ENCODE data around the gene ZBED4. TPM values are rescaled to one million over a fixed set of nuclear protein-coding genes. Genes with fewer than 3 reads are reported as not detected.

The ZBED4 gene
- total and polyA plus RNA-seq, 2 experiments from 2014 or later = 8.5 to 31.9 TPM

DNA sequence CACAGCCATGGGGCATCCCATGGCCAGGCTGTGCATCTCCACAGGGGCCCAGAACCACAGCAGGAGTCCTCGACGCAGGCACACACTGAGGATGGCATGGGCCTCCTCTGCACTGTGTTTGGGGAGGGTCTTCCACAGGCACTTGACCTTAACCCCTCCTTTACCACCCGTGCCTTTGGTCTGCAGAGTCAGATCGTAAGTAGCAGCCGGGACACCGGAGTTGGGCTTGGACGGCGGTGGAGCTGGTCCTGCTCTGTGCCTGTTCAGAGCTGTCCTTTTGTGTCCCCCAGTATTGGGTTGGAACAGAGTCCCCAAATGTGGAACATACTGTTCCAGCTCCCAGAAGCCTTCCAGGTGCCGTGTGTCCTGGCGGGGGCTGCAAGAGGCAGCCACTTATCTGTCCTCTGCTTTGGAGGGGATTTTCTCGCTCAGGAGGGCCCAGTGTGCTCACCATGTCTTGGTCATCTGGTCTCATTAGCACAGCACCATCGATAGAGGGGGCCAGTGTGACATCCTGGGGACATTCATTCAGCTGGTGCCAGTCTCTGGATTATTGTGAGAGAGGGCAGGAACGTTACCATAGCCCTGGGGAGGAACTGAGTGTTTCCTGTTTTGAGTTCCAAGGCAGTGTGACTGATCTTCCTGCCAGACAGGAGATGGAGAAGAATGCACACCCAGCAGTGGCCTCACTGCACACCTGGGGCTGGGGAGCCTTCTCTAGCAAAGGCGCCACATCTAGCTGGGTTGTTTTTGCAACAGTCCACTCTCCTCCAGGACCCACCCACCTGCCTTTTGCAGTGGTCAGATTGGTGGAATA lies 77.2 kb downstream of the ZBED4 start (continued):
- TF ChIP-seq, protein P1, sequence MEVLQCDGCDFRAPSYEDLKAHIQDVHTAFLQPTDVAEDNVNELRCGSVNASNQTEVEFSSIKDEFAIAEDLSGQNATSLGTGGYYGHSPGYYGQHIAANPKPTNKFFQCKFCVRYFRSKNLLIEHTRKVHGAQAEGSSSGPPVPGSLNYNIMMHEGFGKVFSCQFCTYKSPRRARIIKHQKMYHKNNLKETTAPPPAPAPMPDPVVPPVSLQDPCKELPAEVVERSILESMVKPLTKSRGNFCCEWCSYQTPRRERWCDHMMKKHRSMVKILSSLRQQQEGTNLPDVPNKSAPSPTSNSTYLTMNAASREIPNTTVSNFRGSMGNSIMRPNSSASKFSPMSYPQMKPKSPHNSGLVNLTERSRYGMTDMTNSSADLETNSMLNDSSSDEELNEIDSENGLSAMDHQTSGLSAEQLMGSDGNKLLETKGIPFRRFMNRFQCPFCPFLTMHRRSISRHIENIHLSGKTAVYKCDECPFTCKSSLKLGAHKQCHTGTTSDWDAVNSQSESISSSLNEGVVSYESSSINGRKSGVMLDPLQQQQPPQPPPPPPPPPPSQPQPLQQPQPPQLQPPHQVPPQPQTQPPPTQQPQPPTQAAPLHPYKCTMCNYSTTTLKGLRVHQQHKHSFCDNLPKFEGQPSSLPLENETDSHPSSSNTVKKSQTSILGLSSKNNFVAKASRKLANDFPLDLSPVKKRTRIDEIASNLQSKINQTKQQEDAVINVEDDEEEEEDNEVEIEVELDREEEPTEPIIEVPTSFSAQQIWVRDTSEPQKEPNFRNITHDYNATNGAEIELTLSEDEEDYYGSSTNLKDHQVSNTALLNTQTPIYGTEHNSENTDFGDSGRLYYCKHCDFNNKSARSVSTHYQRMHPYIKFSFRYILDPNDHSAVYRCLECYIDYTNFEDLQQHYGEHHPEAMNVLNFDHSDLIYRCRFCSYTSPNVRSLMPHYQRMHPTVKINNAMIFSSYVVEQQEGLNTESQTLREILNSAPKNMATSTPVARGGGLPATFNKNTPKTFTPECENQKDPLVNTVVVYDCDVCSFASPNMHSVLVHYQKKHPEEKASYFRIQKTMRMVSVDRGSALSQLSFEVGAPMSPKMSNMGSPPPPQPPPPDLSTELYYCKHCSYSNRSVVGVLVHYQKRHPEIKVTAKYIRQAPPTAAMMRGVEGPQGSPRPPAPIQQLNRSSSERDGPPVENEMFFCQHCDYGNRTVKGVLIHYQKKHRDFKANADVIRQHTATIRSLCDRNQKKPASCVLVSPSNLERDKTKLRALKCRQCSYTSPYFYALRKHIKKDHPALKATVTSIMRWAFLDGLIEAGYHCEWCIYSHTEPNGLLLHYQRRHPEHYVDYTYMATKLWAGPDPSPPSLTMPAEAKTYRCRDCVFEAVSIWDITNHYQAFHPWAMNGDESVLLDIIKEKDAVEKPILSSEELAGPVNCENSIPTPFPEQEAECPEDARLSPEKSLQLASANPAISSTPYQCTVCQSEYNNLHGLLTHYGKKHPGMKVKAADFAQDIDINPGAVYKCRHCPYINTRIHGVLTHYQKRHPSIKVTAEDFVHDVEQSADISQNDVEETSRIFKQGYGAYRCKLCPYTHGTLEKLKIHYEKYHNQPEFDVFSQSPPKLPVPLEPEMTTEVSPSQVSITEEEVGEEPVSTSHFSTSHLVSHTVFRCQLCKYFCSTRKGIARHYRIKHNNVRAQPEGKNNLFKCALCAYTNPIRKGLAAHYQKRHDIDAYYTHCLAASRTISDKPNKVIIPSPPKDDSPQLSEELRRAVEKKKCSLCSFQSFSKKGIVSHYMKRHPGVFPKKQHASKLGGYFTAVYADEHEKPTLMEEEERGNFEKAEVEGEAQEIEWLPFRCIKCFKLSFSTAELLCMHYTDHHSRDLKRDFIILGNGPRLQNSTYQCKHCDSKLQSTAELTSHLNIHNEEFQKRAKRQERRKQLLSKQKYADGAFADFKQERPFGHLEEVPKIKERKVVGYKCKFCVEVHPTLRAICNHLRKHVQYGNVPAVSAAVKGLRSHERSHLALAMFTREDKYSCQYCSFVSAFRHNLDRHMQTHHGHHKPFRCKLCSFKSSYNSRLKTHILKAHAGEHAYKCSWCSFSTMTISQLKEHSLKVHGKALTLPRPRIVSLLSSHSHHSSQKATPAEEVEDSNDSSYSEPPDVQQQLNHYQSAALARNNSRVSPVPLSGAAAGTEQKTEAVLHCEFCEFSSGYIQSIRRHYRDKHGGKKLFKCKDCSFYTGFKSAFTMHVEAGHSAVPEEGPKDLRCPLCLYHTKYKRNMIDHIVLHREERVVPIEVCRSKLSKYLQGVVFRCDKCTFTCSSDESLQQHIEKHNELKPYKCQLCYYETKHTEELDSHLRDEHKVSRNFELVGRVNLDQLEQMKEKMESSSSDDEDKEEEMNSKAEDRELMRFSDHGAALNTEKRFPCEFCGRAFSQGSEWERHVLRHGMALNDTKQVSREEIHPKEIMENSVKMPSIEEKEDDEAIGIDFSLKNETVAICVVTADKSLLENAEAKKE (CRISPR knock-in tag; IDR thresholded peaks at IDR 0.05) = no peak

DNA sequence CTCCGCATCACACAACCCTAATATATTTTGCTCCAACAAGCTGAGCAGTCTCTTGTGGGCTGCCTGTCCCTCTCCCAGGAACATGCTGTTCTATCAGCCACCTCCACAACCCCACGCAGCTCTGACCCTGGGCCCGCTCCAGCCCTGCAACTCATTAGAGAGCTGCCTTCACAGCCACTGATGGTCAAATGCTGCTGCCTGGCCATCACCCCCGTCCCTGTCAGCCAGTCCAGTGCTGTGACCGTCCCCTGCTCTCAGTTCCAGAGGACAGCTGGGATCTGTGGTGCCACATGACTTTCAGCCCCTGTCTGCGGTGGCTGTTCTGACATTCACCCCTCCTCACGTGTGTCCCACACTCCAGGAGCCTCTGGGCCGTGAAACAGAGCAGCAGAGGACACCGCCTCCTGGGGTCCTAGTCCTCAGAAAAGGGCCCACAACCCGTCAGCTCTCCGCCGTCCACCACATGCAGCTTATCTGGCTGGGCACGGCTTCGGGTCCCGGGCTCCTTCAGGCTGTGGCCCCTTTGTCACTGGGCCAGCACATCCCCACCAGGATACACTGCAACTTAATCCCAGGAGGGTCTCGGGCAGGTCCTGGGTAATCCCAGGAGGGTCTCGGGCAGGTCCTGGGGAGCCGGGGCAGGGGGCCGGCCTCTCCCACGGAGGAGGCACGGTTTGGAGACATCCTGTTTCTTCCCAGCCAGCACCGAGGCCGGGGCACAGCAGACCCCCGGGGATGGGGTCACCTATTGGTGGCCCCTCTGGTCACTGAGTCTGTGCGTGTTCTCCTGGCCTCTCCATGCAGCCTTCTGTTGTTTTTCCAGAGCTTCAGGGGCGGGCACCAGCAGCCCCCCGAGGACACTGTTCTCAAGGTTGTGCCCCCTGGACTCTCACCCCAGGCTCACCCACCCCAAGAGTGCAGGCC lies 79.9 kb downstream of the ZBED4 start:
- H3K27ac ChIP-seq (ENCODE audit: low read depth) = no peak overlapping the region
- DNase-seq (ENCODE audit: low spot score) (no peak), ATAC-seq (no peak)
- H3K9me2 ChIP-seq (ENCODE audit: insufficient read depth) = no peaks in the 10 kb centered on the region
- H2AFZ ChIP-seq = no peak overlapping the region
- Mint-ChIP-seq H3K9me3 (no peaks in the 10 kb centered on the region), H3K27ac (no peak overlapping the region), H3K36me3 (ENCODE audit: low read depth) (no peaks in the 10 kb centered on the region), H3K4me1 (peaks cover 5% of the 10 kb centered on the region; the same call in 2 of the 3 replicates), H3K27me3 (ENCODE audit: insufficient read depth, low read depth, poor library complexity) (peaks cover 15% of the 10 kb centered on the region), H3K4me3 (no peak overlapping the region)
- no peak overlapping the region for H3K4me2 ChIP-seq
- H3K79me2 ChIP-seq (replicated peaks; ENCODE audit: insufficient read depth) = no peaks in the 10 kb centered on the region
- H3K4me1 ChIP-seq (ENCODE audit: insufficient read depth) = peaks cover 10% of the 10 kb centered on the region; the same call in 1 of the 2 replicates
- H3F3A ChIP-seq (replicated peaks; ENCODE audit: low read depth) = no peaks in the 10 kb centered on the region
- H3K36me3 ChIP-seq (ENCODE audit: insufficient read depth) = no peaks in the 10 kb centered on the region
- no peak overlapping the region for H3K4me3 ChIP-seq
- no peaks in the 10 kb centered on the region for H4K20me1 ChIP-seq (replicated peaks; ENCODE audit: insufficient read depth)
- H3K27me3 ChIP-seq (ENCODE audit: insufficient read depth) = peaks cover 9% of the 10 kb centered on the region
- no peak for TF ChIP-seq NANOG (IDR thresholded peaks at IDR 0.05; ENCODE audit: borderline replicate concordance)
- TF ChIP-seq JUNB (IDR thresholded peaks at IDR 0.05; ENCODE audit: unreplicated experiment) = no peak
- no peak for TF ChIP-seq STAT1 (IDR thresholded peaks at IDR 0.05; ENCODE audit: unreplicated experiment)
- no peak for TF ChIP-seq CREB1 (CRISPR knock-in tag; IDR thresholded peaks at IDR 0.05; ENCODE audit: low read depth)
- TF ChIP-seq EZH2phosphoT487 (IDR thresholded peaks at IDR 0.05; ENCODE audit: unreplicated experiment) = no peak
- no peak for TF ChIP-seq POLR2AphosphoS5 (IDR thresholded peaks at IDR 0.05; ENCODE audit: low read depth)
- no peak for TF ChIP-seq ZNF114 (CRISPR knock-in tag; IDR thresholded peaks at IDR 0.05)
- TF ChIP-seq EZH2 (IDR thresholded peaks at IDR 0.05; ENCODE audit: low read depth, unreplicated experiment) = no peak
